H1 (cell line): ENCODE measurements around the gene KRTAP10-8. TPM values are rescaled to one million over a fixed set of nuclear protein-coding genes. Genes with fewer than 3 reads are reported as not detected.

Source experiments
- CTCF ChIA-PET: fragments of 300-600 bp; sonication (Branson Sonifier 250); formaldehyde crosslinking; loops from one replicate; lab custom pipeline; 2021; ENCODE audit not compliant: partially characterized antibody; lab: Charles Lee
- POLR2A ChIA-PET: fragments of 300-600 bp; sonication (Branson Sonifier 250); formaldehyde crosslinking; loops from one replicate; lab custom pipeline; 2021; ENCODE audit warnings: inconsistent platforms; ENCODE audit not compliant: partially characterized antibody; lab: Charles Lee
- DNase-seq, 2 experiments: peaks; one replicate each; pipeline versions ENCODE4 v3.0.0 to v3.0.0-alpha.2; 2010 to 2022; ENCODE audit warnings: low spot score in 2 of 2, low read depth in 1 of 2, mixed read lengths in 1 of 2
- FAIRE-seq: peaks from 2 replicates; lab custom pipeline; 2011; peaks lifted over from hg19 to GRCh38; lab: Jason Lieb, UNC
- H2AFZ ChIP-seq: 2 replicates; pipeline ENCODE4 v1.8.1; 2012; ENCODE audit warnings: low read length, inconsistent platforms
- H2AK5ac ChIP-seq: 2 replicates; pipeline ENCODE4 v1.6.1; 2013; ENCODE audit warnings: low read depth, low read length
- H2BK120ac ChIP-seq: replicated peaks from 2 replicates; pipeline ENCODE3; 2013; ENCODE audit warnings: low read depth, low read length, inconsistent platforms
- H2BK12ac ChIP-seq: 2 replicates; pipeline ENCODE4 v1.6.1; 2013; ENCODE audit warnings: low read depth, low read length
- H2BK15ac ChIP-seq: 2 replicates; pipeline ENCODE4 v1.6.1; 2013; ENCODE audit warnings: low read length
- H2BK20ac ChIP-seq: 2 replicates; pipeline ENCODE4 v1.6.1; 2013; ENCODE audit warnings: low read length
- H2BK5ac ChIP-seq: 2 replicates; pipeline ENCODE4 v1.6.1; 2013; ENCODE audit warnings: low read depth, low read length
- H3K14ac ChIP-seq: 2 replicates; pipeline ENCODE4 v1.6.1; 2013; ENCODE audit warnings: inconsistent platforms; ENCODE audit not compliant: insufficient read length
- H3K18ac ChIP-seq: 2 replicates; pipeline ENCODE4 v1.6.1; 2013; ENCODE audit warnings: low read length; ENCODE audit errors: extremely low read depth
- H3K23ac ChIP-seq: 2 replicates; pipeline ENCODE4 v1.6.1; 2013; ENCODE audit warnings: inconsistent platforms; ENCODE audit not compliant: insufficient read length
- H3K23me2 ChIP-seq: 2 replicates; pipeline ENCODE4 v1.6.1; 2013; ENCODE audit warnings: low read depth, low read length
- H3K27ac ChIP-seq: 2 replicates; pipeline ENCODE4 v1.6.1; 2011; ENCODE audit warnings: low read depth, low read length, inconsistent platforms
- H3K27me3 ChIP-seq, 4 experiments: replicated peaks in 1 of 4; 1 replicate in 1 of 4; 2 replicates in 3 of 4; pipeline versions ENCODE4 v1.6.1 to v1.8.1; 2011 to 2013; ENCODE audit warnings: low read length in 3 of 4, mild to moderate bottlenecking in 3 of 4, inconsistent platforms in 2 of 4, mixed read lengths in 2 of 4, moderate library complexity in 1 of 4; ENCODE audit not compliant: control insufficient read depth in 3 of 4, insufficient read depth in 3 of 4; ENCODE audit errors: extremely low read depth in 1 of 4
- H3K36me3 ChIP-seq, 4 experiments: 2 replicates each; pipeline versions ENCODE4 v1.6.1 to v1.8.1; 2011 to 2013; ENCODE audit warnings: mild to moderate bottlenecking in 4 of 4, low read length in 3 of 4, moderate library complexity in 2 of 4, control low read depth in 1 of 4, inconsistent platforms in 1 of 4; ENCODE audit not compliant: insufficient read depth in 4 of 4, control insufficient read depth in 2 of 4
- H3K4ac ChIP-seq: replicated peaks from 2 replicates; pipeline ENCODE3; 2013; ENCODE audit warnings: low read length, low read depth, mixed read lengths, inconsistent platforms; ENCODE audit not compliant: insufficient read length
- H3K4me1 ChIP-seq, 4 experiments: replicated peaks in 1 of 4; 1 replicate in 1 of 4; 2 replicates in 3 of 4; pipeline versions ENCODE4 v1.6.1 to v1.8.1; 2011 to 2013; ENCODE audit warnings: low read length in 3 of 4, inconsistent platforms in 2 of 4, mixed read lengths in 1 of 4; ENCODE audit not compliant: insufficient read depth in 4 of 4, control insufficient read depth in 3 of 4
- H3K4me2 ChIP-seq, 2 experiments: 2 replicates each; pipeline versions ENCODE4 v1.6.1 to v1.8.1; 2011 to 2013; ENCODE audit warnings: low read depth in 2 of 2, low read length in 2 of 2, control low read depth in 1 of 2, inconsistent platforms in 1 of 2, mild to moderate bottlenecking in 1 of 2; ENCODE audit not compliant: insufficient read depth in 1 of 2
- H3K4me3 ChIP-seq, 4 experiments: fragments of 200-600, 300-600 bp in 1 of 4; sonication (generic), shearing (Covaris generic), sonication (Bioruptor Twin) in 1 of 4; 2 replicates each; pipeline versions ENCODE4 v1.5.1 to v1.8.1; 2011 to 2016; ENCODE audit warnings: low read length in 4 of 4, low read depth in 3 of 4, control low read depth in 2 of 4, inconsistent platforms in 2 of 4, mild to moderate bottlenecking in 2 of 4, mixed read lengths in 1 of 4, moderate library complexity in 1 of 4; ENCODE audit not compliant: insufficient read depth in 2 of 4; ENCODE audit errors: extremely low read depth in 1 of 4
- H3K56ac ChIP-seq: replicated peaks from 2 replicates; pipeline ENCODE3; 2013; ENCODE audit warnings: low read depth, mild to moderate bottlenecking, mixed read lengths, low read length, inconsistent platforms; ENCODE audit not compliant: insufficient read length
- H3K79me1 ChIP-seq: 2 replicates; pipeline ENCODE4 v1.6.1; 2013; ENCODE audit warnings: low read depth, low read length, control low read depth
- H3K79me2 ChIP-seq, 2 experiments: 2 replicates each; pipeline versions ENCODE4 v1.6.1 to v1.8.1; 2012 to 2013; ENCODE audit warnings: low read length in 2 of 2, mild to moderate bottlenecking in 2 of 2, inconsistent platforms in 1 of 2; ENCODE audit not compliant: insufficient read depth in 2 of 2, control insufficient read depth in 1 of 2
- H3K9ac ChIP-seq, 4 experiments: replicated peaks in 1 of 4; 1 replicate in 1 of 4; 2 replicates in 3 of 4; pipeline versions ENCODE4 v1.6.1 to v1.8.1; 2011 to 2013; ENCODE audit warnings: low read depth in 3 of 4, low read length in 3 of 4, control low read depth in 2 of 4, mild to moderate bottlenecking in 2 of 4, moderate library complexity in 2 of 4, inconsistent platforms in 1 of 4; ENCODE audit errors: extremely low read depth in 1 of 4
- H3K9me3 ChIP-seq, 2 experiments: 2 replicates each; pipeline versions ENCODE4 v1.6.1 to v1.8.1; 2012 to 2013; ENCODE audit warnings: mild to moderate bottlenecking in 2 of 2, moderate library complexity in 2 of 2, control low read depth in 1 of 2, inconsistent platforms in 1 of 2, low read depth in 1 of 2, low read length in 1 of 2, mixed read lengths in 1 of 2; ENCODE audit not compliant: insufficient read depth in 2 of 2
- H4K20me1 ChIP-seq, 2 experiments: replicated peaks in 1 of 2; 2 replicates each; pipeline versions ENCODE3 to v1.8.1; 2011 to 2013; ENCODE audit warnings: inconsistent platforms in 2 of 2, low read length in 2 of 2, mild to moderate bottlenecking in 1 of 2; ENCODE audit not compliant: insufficient read depth in 2 of 2, control insufficient read depth in 1 of 2
- H4K5ac ChIP-seq: 2 replicates; pipeline ENCODE4 v1.6.1; 2013; ENCODE audit warnings: low read length, low read depth, mixed read lengths, inconsistent platforms; ENCODE audit not compliant: insufficient read length
- H4K8ac ChIP-seq: 2 replicates; pipeline ENCODE4 v1.8.0; 2013; ENCODE audit warnings: mild to moderate bottlenecking, moderate library complexity, low read length, inconsistent platforms; ENCODE audit not compliant: insufficient read depth; ENCODE audit errors: extremely low read depth
- H4K91ac ChIP-seq: replicated peaks from 2 replicates; pipeline ENCODE3; 2013; ENCODE audit warnings: low read length, mixed read lengths, inconsistent platforms; ENCODE audit not compliant: insufficient read length
- ASH2L ChIP-seq: fragments of 200-600, 300-600 bp; sonication (generic); IDR thresholded peaks from one replicate; pipeline ENCODE4 v1.7.1; 2017; ENCODE audit warnings: low read length
- CBX5 ChIP-seq: fragments of 300-800, 300-1000 bp; sonication (generic); IDR thresholded peaks from 2 replicates; pipeline ENCODE4 v1.7.1; 2016; ENCODE audit warnings: antibody characterized with exemption, low read length, low read depth
- HDAC2 ChIP-seq, 2 experiments: fragments of 300-600 bp in 1 of 2; sonication (generic) in 1 of 2; IDR thresholded peaks; 2 replicates each; pipeline ENCODE4 v1.6.1; 2011 to 2012; ENCODE audit warnings: low read depth in 2 of 2, low read length in 2 of 2, mild to moderate bottlenecking in 2 of 2, moderate library complexity in 2 of 2, borderline replicate concordance in 1 of 2, inconsistent platforms in 1 of 2
- RFX5 ChIP-seq: IDR thresholded peaks from 2 replicates; pipeline ENCODE4 v1.6.1; 2011; ENCODE audit warnings: low read depth, low read length, improper control_type of control experiment, borderline replicate concordance
- SIRT6 ChIP-seq: IDR thresholded peaks from one replicate; pipeline ENCODE4 v1.7.1; 2012; ENCODE audit warnings: low read length, inconsistent platforms
- SP2 ChIP-seq: IDR thresholded peaks from 2 replicates; pipeline ENCODE4 v1.6.1; 2012; ENCODE audit warnings: mild to moderate bottlenecking, low read length, inconsistent platforms
- SUZ12 ChIP-seq: fragments of 200-600 bp; sonication (generic); IDR thresholded peaks from 2 replicates; pipeline ENCODE4 v1.6.1; 2012; ENCODE audit warnings: mild to moderate bottlenecking, inconsistent platforms, low read length, moderate library complexity, mixed read lengths
- TBP ChIP-seq: IDR thresholded peaks from 2 replicates; pipeline ENCODE4 v1.6.1; 2011; ENCODE audit warnings: low read depth, low read length, improper control_type of control experiment
- YY1 ChIP-seq: IDR thresholded peaks from 2 replicates; pipeline ENCODE4 v1.6.1; 2011; ENCODE audit warnings: low read depth, mild to moderate bottlenecking, low read length
- WGBS, 2 experiments: shearing (Covaris generic) in 1 of 2; methylation state at CpG; one replicate each; pipeline versions ENCODE4 v1.1.6 to v1.1.7; 2013 to 2015; ENCODE audit warnings: low lambda C conversion rate in 2 of 2, mixed read lengths in 2 of 2, inconsistent platforms in 1 of 2, low coverage in 1 of 2, missing lambda C conversion rate in 1 of 2; ENCODE audit not compliant: insufficient replicate concordance in 2 of 2, insufficient coverage in 1 of 2, insufficient read length in 1 of 2; ENCODE audit errors: extremely low coverage in 1 of 2, missing lambda C conversion rate in 1 of 2; 5-methylcytosine and 5-hydroxymethylcytosine counted together
- polyA plus RNA-seq, 7 experiments: library from polyadenylated mRNA; depleted of rRNA in 3 of 7; stranded (reverse) in 5 of 7; unstranded in 2 of 7; fragments of >200 nt in 5 of 7; fragments of 200-250 nt in 2 of 7; gene quantifications; 1 replicate in 5 of 7; 2 replicates in 1 of 7; 4 replicates in 1 of 7; pipeline versions ENCODE4 v1.2.1 to v1.2.3, GENCODE V29; 2011 to 2013; ENCODE audit warnings: missing spikeins in 2 of 7, mixed read lengths in 2 of 7
- total RNA-seq: library from RNA; stranded (reverse); fragmentation: NEBNext Ultra II Directional; extraction: Animal tissue kit (Norgen Biotek cat#: 25700); gene quantifications from 2 replicates; pipeline ENCODE4 v1.2.1, GENCODE V29; 2021

KRTAP10-8 gene
- total and polyA plus RNA-seq, 2 of the 8 experiments (the other 6 are each of a cell fraction or from before 2014, with no cell fraction given) = not detected

GRCh38 chr21:44628707-44629391 lies 17.0 kb downstream of the KRTAP10-8 start:
- no peak overlapping the region for H2AK5ac ChIP-seq
- H3K4me1 ChIP-seq = no peaks in the 10 kb centered on the region; a peak in 1 of 7 replicates
- H4K91ac ChIP-seq = no peak overlapping the region
- WGBS, 2 experiments = 87% methylated on average over 16 of the region's 18 CpGs; no CpG with 5 or more reads in 1 of the 2 experiments
- no peak overlapping the region for H3K9ac ChIP-seq
- H2BK12ac ChIP-seq = peak overlapping the region; percentile 68; the same call in 1 of the 2 replicates
- H3K4ac ChIP-seq = no peak overlapping the region
- H3K23me2 ChIP-seq = no peaks in the 10 kb centered on the region
- no peak overlapping the region for H3K4me3 ChIP-seq
- FAIRE-seq (no peak), DNase-seq (no peak)
- POLR2A ChIA-PET = no interaction called here
- H3K4me2 ChIP-seq = no peak overlapping the region
- CTCF ChIA-PET = interaction anchor here (0.6 kb wide), 1 partner anchor 92 kb away, joined by 3 read pairs; no protein-coding TSS in a partner anchor
- H2BK20ac ChIP-seq = no peak overlapping the region
- no peak overlapping the region for H3K18ac ChIP-seq
- H4K5ac ChIP-seq = no peak overlapping the region
- H2BK120ac ChIP-seq = no peak overlapping the region
- no peaks in the 10 kb centered on the region for H3K27me3 ChIP-seq
- no peaks in the 10 kb centered on the region for H3K79me1 ChIP-seq
- no peaks in the 10 kb centered on the region for H4K20me1 ChIP-seq
- no peak overlapping the region for H4K8ac ChIP-seq
- H2AFZ ChIP-seq = no peak overlapping the region
- H2BK5ac ChIP-seq = no peak overlapping the region
- H3K27ac ChIP-seq = no peak overlapping the region
- no peaks in the 10 kb centered on the region for H3K79me2 ChIP-seq
- H2BK15ac ChIP-seq = 0 out of 2 replicates have a peak overlapping the region, but pooled peaks have one; percentile 46
- H3K23ac ChIP-seq = no peak overlapping the region
- H3K14ac ChIP-seq = no peak overlapping the region
- TF ChIP-seq YY1 (no peak), TBP (no peak), RFX5 (no peak), SUZ12 (no peak), SIRT6 (no peak), SP2 (no peak), ASH2L (no peak), CBX5 (no peak), HDAC2 (IDR thresholded peaks at IDR 0.05; ENCODE audit: borderline replicate concordance in 1 of 2, low read depth in 2 of 2, low read length in 2 of 2) (no peak)
- no peak overlapping the region for H3K56ac ChIP-seq
- H3K9me3 ChIP-seq = peaks cover 9 to 13% of the 10 kb centered on the region in 2 experiments
- no peaks in the 10 kb centered on the region for H3K36me3 ChIP-seq
